CD4-positive, alpha-beta T cell treated with Interleukin-1 beta for 1 hour (primary cell): ENCODE measurements around the gene FAM184B.
"Not testable (repeated sequence)": the region's sequence is repeated elsewhere in the genome, so short reads cannot be mapped to it uniquely, and the experiment has no call there.

ENCODE experiments used
- DNase-seq, 2 donors: peaks; one replicate each; pipeline ENCODE4 v3.0.0-alpha.2; 2020 to 2022

The FAM184B gene

DNA sequence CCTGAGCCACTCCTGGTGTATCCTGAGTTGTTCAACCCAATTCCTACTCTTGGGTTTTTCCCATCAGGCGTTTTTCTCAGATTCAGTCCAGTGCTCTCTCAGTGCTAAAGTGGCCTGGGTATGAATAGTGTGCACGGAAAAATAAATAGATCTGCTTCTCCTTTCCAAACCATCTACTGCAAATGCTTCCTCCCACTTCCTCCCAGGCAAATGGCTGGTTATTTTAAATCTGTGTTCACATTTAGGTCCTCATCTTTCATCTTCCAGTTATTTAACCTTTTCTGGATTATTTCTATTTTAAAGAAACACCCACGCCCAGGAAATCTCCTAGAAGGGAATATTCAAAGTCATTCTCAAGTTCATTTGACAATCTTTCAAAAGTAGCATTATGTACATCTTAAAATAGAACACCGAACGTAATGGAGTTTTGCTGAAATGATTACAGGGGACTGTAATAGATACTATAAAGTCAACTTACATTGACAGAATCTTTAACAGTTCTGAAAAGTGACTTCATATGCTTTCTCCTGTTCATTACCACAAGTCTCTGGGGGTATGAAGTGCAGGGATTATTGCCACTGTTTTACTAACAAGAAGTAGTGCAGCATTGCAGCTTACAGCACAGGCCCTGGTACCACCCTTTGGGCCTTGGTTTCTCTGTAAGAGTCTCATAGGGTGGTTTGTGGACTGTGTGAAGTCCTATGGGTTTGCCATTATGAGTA, 100.7 kb downstream of the FAM184B start:
- DNase-seq, result no peak

DNA sequence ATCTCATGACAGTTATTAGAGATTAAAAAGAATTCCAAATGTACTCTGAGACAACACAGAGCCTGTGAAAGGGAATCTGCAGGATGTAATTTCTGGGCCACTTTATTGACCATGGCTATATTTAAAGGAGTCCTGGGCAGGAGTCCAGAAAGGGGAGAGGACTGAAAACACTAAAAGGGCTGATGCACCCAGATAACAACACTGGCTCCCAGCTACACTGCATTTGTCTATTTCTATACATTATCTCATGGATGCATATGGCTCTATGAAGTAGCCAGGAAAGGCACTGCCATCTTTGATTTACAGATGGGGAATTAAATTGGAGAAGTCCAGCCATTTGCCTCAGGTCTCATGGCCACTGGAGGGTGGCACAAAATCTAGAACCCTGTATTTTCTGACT, 111.0 kb downstream of the FAM184B start:
- DNase-seq, result no peak

DNA sequence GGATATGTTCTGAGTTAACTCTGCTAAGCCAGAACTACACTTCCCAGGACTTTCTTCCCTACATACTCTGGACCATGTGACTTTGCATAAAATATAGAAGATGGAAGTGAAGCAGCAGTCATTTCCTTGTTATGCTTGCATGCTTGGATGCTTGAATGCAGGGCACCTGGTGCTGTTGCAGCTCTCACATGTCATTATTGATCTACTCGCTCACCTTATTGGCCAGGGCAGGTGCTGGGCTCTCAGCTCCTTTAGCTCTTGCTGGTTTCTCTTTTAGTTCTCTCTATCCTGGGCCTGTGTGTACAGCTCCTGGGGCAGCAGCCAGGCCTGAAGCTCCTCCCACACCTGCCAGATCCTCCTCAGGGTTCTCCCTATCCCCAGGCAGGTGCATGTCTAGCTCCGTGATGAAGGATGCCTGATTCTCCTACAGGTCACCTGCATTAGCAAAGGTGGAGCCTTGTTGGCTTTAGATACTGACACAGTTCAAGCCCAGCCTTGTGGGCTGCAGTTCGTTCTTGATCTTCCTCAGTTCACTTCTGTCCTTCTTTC, 113.7 kb downstream of the FAM184B start:
- DNase-seq, result no peak

DNA sequence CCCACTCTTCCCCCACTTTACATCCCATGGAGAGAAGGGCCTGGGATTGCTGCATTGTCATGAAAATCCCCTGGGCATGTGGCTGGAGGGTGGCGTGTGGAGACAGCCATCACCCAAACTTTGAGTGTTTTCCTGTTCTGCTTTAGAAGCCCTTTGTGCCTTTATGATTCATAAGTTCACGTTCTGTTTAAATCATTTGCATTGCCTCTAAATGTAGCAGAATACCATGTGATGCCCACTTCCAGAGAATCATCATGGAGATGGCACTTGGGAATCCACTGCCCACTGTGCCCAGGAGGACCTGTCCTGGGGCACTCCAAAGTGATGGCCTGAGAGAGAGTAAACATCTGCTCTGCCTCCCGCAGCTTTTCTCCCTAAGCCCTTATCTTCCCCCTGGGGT, 114.2 kb downstream of the FAM184B start:
- DNase-seq, result no peak

DNA sequence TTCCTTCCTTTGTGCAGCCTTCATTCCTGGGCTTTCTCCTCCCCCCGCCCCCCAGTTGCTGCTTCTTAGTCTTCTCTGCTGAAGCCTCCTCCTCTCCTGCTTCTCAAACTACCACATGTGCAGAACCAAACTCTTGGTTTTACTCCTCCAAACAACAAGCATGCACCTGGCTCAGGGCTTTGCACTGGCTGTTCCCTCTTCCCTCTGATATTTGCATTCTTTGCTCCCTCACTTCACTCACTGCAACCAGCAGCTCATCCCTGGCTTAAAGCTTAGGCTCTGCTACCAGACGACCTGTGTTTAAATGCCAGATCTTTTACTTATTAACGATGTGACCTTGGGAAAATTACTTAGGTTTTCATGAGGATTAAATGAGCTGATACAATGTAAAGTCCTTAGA, 115.6 kb downstream of the FAM184B start:
- DNase-seq, result no peak

DNA sequence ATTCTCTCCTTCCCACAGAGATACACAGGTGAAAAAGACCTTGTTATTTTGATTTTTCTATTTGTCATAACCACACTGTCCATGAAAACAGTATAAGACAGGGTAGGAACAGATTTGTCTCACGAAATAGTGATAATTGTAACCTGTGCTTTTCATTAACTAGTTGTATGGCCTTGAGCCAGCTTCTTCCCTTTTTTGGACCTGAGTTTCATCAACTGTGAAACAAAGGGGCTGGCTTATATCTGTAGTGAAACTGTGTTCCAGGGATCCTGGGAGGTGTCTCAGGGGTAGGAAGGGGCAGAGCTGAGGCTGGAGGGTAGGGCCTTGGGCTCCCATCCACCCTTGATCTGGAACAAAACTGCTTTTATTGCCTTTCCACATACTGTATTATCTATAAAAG, 116.1 kb downstream of the FAM184B start:
- no peak for DNase-seq

DNA sequence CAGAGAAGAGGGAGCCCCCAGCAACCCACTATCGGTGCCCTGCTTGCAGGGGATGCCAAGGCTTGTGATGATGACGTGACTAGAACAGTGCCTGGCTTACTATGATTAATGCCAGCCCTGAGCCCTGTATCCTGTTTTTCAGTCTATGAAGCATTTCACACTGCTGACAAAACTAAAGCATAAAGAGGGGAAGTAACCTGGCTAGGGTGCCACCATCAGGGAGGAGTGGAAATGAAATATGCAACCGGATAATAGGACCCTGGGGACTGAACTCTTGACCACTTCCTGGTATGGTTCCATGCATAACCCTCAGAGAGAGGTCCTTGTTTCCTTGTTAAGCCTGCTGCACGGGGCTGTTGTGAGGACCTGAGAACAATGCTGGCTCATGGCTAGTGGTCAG, 116.7 kb downstream of the FAM184B start:
- peak in 1 of 2 donors; percentile 3 for DNase-seq

DNA sequence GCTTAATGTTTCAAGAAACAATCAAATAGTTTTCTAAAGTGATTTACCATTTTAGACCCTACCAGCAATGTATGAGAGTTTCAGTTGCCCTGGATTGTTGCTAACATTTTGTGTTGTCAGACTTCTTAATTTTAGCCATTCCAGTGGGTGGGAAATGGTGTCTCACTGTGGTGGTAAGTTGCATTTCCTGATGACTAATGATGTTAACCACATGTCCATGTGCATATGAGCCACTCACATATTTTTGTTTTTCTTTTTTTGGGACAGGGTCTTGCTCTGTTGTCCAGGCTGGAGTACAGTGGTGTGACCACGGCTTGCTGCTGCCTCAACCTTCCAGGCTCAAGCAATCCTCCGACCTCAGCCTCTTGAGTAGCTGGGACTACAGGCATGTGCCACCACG, 118.7 kb downstream of the FAM184B start:
- DNase-seq, result no peak

DNA sequence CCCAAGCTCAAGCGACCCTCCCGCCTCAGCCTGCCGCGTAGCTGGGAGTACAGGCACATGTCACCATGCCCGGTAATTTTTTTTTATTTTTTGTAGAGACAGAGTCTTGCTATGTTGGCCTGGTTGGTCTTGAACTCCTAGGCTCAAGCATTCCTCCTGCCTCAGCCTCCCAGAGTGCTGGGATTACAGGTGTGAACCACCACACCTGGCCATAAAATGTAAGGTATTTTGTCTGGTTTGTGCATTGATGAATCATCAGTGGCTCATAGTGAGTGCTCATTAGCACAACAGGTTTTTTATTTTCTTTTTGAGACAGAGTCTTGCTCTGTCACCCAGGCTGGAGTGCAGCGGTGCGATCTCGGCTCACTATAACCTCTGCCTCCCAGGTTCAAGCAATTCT, 122.2 kb downstream of the FAM184B start:
- not testable (repeated sequence) for DNase-seq

DNA sequence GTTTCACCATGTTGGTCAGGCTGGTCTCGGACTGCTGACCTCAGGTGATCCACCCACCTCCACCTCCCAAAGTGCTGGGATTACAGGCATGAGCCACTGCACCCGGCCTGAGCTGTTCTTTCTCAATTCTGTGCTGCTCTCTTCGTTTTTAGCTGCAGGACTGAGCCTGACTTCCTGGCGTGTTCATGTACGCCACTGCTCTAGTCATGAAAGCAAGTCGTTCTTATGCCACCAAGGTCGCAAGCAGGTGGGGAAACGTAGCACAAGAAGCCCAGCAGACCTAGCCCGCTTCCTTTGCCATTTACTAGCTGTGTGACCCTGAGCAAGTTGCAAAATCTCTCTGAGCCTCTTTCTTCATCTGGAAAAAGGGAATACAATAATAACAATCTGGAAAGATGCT, 123.6 kb downstream of the FAM184B start:
- no peak for DNase-seq

DNA sequence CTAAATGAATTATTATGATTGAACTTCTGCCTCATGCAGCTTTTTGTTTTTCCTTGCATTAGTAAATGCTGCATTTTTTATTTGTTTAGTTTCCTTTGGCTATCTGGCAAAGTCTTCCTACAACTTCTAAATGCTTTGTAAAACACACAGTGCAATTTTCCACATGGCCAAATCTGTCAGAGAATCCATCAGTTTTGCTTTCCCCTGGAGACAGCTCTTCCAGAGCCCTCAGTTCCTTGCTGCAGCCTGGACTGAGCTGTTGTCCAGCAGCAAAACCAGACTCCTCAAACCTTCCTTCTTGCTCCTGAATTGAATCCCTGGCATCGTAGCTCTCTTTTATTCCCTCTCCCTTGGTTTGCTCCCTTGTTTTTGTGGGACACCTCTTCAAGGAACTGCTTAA, 124.3 kb downstream of the FAM184B start:
- DNase-seq, result no peak

DNA sequence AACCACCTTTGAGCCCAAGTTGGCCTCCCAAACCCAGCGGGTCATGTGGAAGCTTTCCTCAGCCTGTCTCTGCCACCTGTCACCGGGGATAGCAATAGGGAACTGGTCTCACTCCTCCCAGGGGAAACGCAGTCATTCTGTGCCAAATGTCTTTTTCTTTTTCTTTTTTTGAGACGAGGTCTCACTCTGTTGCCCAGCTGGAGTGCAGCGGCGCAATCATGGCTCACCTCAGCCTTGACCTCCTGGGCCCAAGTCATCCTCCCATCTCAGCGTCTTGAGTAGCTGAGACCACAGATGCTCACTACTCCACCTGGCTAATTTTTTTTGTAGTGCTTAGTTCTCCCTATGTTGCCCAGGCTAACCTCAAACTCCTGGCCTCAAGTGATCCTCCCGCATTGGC, 126.7 kb downstream of the FAM184B start:
- DNase-seq, result no peak

DNA sequence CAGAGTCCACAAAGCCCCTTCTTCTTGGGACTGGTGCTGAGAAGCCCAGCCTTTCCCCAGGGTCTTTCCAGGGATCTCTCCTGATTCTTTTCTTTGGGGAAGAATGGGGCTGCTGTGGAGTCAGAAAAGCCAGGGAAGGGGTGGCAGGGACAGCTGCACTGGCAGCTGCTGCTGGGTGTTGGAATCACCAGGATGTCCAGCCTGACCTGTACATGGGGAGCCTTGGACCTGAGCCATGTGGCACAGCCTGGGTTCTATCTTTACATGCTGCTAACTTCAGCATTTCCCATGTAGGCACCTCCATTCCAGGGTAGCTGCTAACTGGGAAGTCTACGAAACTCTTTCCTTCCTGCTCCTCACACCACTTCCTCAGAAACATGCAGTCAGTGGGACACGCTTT, 131.0 kb downstream of the FAM184B start:
- DNase-seq, result no peak

DNA sequence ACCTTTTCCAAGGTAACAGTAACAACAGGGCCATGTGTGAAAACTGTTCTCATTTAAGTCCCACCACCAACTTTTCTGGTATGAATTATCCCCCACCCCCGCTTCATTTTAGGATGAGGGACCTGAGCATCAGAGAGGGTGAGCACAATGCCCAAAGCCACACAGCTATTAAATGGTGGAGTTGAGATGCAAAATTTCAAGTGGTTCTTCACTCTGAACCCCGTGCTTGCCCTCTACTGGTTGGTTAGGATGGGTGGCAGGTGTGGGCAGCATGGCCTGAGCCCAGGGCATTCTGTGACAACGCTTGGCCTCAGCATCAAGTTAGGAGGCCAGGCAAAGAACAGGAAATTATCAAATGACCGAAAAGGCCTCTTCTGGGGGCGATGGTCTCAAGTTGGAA, 133.5 kb downstream of the FAM184B start:
- no peak for DNase-seq

DNA sequence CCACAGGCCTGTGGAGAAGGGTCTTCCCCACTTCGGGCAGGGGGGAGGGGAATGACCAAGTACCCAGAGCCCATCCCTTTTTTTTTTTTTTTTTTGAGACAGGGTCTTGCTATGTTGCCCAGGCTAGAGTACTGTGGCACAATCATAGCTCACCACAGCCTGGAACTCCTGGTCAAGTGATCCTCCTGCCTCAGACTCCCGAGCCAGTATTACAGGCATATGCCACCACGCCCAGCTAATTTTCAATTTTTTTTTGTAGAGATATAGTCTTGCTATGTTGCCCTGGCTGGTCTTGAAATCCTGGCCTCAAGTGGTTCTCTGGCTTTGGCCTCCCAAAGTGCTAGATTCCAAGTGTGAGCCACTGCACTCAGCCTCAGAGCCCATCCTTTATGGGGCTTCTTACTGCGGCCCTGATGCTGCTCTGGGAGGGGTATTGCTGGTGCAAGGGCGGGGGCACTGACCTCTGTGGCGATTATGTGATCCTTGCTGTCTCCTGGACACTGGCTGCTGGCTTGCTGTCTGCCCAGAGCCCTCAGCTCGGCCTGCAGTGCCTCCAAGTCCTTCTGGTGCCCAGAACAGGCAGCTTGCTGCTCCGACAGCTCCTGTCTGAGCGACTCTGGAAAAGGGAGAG, 134.1 kb downstream of the FAM184B start:
- no peak for DNase-seq

DNA sequence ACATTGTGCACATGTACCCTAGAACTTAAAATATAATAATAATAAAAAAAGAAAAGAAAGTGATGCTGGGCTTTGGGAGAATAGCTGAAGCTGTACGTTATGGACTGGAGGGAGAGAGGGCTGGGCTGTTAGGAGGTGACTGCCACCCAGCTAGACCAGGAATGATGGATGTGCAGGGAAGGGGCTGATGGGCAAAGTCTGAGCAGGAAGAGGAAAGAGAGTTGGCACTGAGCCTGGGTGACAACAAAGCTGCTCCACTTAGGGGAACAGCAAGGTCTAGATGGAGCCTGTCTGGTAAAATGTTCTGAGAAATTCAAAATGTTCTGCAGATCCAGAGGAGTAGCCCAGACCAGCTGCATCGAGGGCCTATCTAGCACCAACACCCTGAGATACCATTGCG, 134.7 kb downstream of the FAM184B start:
- no peak for DNase-seq

DNA sequence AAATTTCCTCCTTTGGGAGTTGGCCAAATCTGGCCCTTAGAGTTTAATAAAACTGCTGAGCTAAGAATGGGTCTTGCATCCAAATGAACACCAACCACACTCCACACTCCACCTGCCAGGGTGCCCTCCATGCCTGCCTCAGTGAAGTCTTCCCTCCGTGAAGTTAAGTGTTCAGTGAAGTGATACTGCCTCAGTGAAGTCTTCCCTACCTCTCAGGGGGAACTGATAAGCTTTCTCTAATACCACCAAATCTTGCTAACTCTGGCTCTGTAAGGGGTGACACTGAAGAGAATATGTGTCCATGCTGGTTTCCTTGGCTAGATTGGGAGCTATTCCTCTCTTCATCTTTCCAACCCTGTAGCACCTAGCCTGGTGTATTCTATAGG, 139.0 kb downstream of the FAM184B start:
- no peak for DNase-seq

DNA sequence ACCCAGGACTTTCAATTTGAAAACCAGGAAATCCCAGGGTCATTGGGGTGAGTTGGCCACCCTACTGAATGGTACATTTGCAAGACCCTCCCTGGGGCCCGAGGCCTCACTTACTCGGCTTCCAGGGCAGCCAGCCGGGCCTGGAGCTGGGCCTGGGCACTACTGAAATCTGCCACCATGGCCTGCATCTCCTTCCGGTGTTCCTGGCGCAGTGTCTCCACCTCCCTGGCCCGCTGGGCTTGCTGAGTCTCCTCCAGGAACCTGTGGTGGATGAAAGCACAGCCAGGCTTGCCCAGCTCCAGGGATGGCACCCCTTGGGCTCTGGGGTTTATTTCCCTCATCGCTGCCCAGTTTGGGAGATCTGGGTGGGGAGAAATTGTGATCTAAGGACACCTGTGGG, 142.3 kb downstream of the FAM184B start:
- DNase-seq, result no peak

DNA sequence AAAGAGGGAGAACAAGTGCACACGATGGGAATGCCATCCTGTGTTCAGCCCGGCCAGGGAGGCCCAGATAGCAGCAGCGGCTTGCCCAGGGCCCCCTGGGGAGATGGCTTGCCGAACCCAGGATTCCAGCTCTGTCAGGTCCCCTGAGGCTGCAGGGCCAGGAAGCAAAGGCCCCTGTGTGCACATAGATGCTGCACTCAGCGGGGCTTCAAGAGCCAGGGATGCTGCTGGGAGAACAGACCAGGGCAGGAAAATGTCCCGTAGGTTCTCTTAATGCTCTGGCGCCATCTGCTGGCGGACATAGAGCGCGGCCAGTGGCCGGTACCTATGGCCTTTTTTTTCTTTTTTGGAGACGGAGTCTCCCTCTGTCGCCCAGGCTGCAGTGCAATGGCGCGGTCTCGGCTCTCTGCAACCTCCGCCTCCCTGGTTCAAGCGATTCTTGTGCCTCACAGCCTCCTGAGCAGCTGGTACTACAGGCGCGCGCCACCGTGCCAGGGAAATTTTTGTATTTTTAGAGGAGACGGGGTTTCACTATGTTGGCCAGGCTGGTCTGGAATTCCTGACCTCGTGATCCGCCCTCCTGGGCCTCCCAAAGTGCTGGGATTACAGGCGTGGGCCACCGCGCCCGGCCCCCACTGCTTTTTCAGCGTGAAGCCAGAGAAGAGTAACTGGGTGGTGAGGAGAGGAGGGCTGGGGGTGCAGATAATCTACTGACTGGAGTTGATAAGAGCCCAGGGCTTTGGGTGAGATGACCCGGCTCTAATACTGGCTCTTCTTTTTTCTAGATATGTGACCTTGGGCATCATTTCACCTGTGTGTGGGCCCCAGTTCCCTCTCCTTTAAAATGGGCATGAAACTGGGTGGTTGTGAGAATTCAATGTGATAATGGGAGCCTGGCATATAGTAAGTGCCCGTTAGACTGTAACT, 144.5 kb downstream of the FAM184B start:
- peak; percentile 64 to 72 for DNase-seq

DNA sequence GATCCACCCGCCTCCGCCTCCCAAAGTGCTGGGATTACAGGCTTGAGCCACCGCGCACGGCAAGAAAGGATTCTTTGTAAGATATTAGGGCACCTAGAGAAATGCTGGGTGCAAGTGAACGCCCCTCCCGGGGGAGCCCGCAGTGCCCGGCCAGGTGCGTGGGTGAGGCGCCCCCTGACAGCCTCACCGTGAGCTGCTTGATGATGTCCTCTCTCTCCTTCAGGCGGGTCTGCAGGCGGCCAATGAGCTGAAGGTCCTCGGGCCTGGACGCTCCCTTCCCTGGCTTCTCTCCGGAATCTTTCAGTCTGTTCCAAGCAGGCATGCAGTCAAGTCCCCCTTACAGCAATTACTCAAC, 145.1 kb downstream of the FAM184B start:
- DNase-seq, result no peak

DNA sequence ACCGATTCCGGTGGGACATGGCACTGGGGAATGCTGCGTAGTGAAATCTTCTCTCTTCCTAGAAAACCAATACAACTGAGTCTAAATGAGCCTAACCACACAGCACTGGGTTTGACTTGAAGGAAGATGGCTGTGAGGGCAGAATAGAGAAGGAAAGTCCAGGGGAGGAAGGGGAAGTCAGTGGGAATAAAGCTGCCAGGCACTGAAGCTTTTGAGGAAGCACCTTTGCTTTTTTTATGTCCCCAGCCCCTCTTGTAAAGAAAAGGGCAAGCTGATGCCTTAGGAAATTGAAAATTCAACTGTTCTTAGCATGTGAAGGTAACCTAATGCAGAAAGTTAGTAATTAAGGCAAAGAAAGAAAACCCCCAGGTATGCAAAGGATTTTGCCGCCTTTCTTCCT, 146.4 kb downstream of the FAM184B start:
- DNase-seq, result no peak

DNA sequence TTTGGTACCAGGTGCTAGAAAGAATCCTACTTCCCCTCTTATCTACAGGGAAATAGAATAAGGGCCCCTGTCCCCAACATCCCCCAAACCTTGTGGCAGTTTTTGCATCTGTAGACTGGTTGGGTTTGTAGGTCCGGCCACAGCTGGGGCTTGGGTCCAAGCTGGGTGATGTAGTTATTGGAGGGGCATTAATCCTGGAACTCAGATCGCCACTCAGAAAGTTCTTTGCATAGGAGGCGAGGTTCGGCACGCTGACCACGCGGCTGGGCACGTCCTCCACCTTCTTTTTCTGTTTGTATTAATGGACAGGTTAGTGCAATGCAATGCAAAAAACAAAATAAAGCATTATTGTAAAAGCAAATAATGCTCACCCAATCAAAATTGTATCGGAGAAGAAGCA, 147.8 kb downstream of the FAM184B start:
- DNase-seq, result no peak

DNA sequence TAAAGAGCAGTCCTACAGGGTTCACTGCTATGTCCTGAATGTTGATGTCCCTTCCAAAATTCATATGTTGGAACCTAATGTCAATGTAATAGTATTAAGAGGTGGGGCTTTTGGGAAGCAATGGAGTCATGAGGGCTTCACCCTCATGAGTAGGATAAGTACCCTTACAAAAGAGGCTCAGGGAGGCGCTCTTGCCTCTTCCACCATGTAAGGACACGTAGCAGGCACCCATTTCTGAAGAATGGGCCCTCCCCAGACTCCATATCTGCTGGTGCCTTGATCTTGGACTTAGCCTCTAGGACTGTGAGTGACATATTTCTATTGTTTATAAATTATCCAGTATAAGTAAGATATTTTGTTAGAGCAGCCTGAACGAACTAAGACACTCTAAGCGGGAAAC, 151.2 kb downstream of the FAM184B start:
- DNase-seq, result no peak

DNA sequence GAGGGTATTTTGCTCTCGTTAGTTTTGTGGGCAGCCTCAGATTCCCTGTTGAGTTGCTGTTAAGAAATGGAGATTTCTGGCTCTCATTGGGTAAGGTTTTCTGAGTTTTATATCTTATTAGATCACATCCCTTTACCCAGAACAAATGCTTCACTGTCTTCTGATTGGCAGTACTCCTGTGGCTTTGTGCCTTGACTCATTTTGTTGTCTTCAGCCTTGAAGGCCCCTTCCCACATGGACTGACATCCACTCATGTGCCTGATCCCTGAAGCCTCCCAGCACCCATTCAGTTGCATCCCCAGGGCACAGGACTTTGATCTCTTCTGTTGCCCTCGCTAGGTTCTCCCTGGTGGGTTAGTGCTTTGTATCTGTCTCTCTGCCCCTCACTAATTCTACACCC, 156.6 kb downstream of the FAM184B start:
- no peak for DNase-seq
